Esophagus muscularis mucosa (tissue), 2 donors: ENCODE data around the gene NPIPB8.

Source experiments
- POLR2A ChIP-seq: fragments of 450-650 bp; IDR thresholded peaks from one replicate; pipeline ENCODE4 v1.6.1; 2017; ENCODE audit warnings: antibody characterized with exemption, moderate library complexity, mild to moderate bottlenecking, low read depth
- POLR2AphosphoS5 ChIP-seq, 2 donors: sonication (generic); formaldehyde crosslinking; IDR thresholded peaks; one replicate each; pipeline ENCODE4 v1.6.1; 2017; ENCODE audit warnings: antibody characterized with exemption in 2 of 2

- no peak for TF ChIP-seq POLR2AphosphoS5 (IDR thresholded peaks at IDR 0.05)
- TF ChIP-seq POLR2A, result no peak
These were observed 16.2 kb upstream of the NPIPB8 start for GRCh38 chr16:28621481-28622155.
